Measurements from ENCODE around the gene CYB561D1.

The CYB561D1 gene

GRCh38 chr1:109508001-109508872, 14.3 kb downstream of the CYB561D1 start:
- H3K9ac ChIP-seq (ENCODE audit: low read depth, low read length): no peak overlapping the region

DNA sequence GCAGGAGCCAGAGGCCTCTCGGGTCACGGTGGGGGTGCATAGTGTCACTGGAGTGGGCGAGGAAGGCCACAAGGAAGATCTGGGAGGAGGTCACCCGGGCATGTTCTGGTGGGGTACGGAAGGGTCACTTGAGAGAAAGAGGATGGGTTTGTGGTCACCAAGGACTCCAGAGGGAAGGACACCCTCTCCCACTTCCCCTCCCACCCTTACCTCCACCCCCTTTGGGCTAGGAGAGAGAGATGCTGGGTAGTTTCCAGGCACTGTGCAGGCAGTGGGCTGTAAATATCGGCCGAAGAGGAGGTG, 14.9 kb downstream of the CYB561D1 start:
- H3K9me3 ChIP-seq (ENCODE audit: control insufficient read depth, insufficient read depth, low read length): no peaks in the 10 kb centered on the region
- H3K27me3 ChIP-seq (ENCODE audit: control insufficient read depth, insufficient read depth, low read length): peaks cover 44% of the 10 kb centered on the region
- H3K36me3 ChIP-seq (ENCODE audit: control insufficient read depth, insufficient read depth, low read length): no peaks in the 10 kb centered on the region
- no peak overlapping the region for H3K9ac ChIP-seq (ENCODE audit: low read depth, low read length)
- H3K4me1 ChIP-seq (ENCODE audit: control insufficient read depth, insufficient read depth, low read length): no peaks in the 10 kb centered on the region
- H3K4me3 ChIP-seq (ENCODE audit: low read depth, low read length): peak overlapping the region; percentile 95

More at GRCh38 chr1:109508001-109508872, 14.3 kb downstream of the CYB561D1 start:
- Histone ChIP-seq H3K4me1 (ENCODE audit: control insufficient read depth, insufficient read depth, low read length) (no peaks in the 10 kb centered on the region), H3K36me3 (ENCODE audit: control insufficient read depth, insufficient read depth, low read length) (no peaks in the 10 kb centered on the region), H3K9me3 (ENCODE audit: control insufficient read depth, insufficient read depth, low read length) (no peaks in the 10 kb centered on the region), H3K4me3 (ENCODE audit: low read depth, low read length) (no peak overlapping the region), H3K27me3 (ENCODE audit: control insufficient read depth, insufficient read depth, low read length) (peaks cover 44% of the 10 kb centered on the region)

- Histone ChIP-seq H3K4me3 (ENCODE audit: low read depth, low read length) (peak within 1 kb of the TSS; percentile 95), H3K4me1 (ENCODE audit: control insufficient read depth, insufficient read depth, low read length) (no peaks in the 10 kb centered on the region), H3K27me3 (ENCODE audit: control insufficient read depth, insufficient read depth, low read length) (peaks cover 44% of the 10 kb centered on the region), H3K9ac (ENCODE audit: low read depth, low read length) (peak within 1 kb of the TSS; percentile 54), H3K9me3 (ENCODE audit: control insufficient read depth, insufficient read depth, low read length) (no peaks in the 10 kb centered on the region), H3K36me3 (ENCODE audit: control insufficient read depth, insufficient read depth, low read length) (no peaks in the 10 kb centered on the region)
These were observed 15.6 kb downstream of the CYB561D1 start, which contains the start of gene AMIGO1 for GRCh38 chr1:109509176-109510134. Gene AMIGO1, minus strand, starts transcription at chr1:109509727. Its CDS starts 815 bp downstream, at chr1:109508912.

DNA sequence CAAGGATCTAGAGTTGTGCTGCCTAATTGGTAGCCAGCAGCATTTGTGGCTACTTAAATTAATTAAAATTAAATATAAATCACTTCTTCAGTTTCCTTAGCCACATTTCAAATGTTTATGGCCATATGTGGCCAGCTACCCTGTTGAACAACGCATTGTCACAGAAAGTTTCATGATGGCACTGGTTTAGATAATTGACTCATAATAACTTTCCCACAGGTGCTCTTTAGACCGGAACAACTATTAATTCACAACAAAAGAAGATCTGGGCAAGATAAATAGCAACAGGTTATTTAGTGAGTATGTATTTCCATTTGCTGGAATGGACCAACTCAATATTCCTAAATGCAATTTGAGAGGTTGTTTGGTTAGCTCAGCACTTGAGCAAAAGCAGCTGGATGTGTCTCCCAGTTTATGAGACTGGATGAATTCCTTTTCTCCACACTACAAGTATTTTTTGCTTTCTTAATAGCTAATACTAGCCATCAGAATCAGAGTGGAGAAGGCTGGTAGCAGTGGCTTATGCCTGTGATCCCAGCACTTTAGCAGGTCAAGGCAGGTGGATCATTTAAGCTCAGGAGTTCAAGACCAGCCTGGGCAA, 19.3 kb downstream of the CYB561D1 start:
- no peaks in the 10 kb centered on the region for H3K4me1 ChIP-seq (ENCODE audit: control insufficient read depth, insufficient read depth, low read length)
- peaks cover 31% of the 10 kb centered on the region for H3K27me3 ChIP-seq (ENCODE audit: control insufficient read depth, insufficient read depth, low read length)
- no peak overlapping the region for H3K4me3 ChIP-seq (ENCODE audit: low read depth, low read length)
- no peaks in the 10 kb centered on the region for H3K36me3 ChIP-seq (ENCODE audit: control insufficient read depth, insufficient read depth, low read length)
- H3K9ac ChIP-seq (ENCODE audit: low read depth, low read length): no peak overlapping the region
- H3K9me3 ChIP-seq (ENCODE audit: control insufficient read depth, insufficient read depth, low read length): no peaks in the 10 kb centered on the region

- Histone ChIP-seq H3K9me3 (ENCODE audit: control insufficient read depth, insufficient read depth, low read length) (no peaks in the 10 kb centered on the region), H3K27me3 (ENCODE audit: control insufficient read depth, insufficient read depth, low read length) (peaks cover 20% of the 10 kb centered on the region), H3K4me1 (ENCODE audit: control insufficient read depth, insufficient read depth, low read length) (no peaks in the 10 kb centered on the region), H3K9ac (ENCODE audit: low read depth, low read length) (no peak overlapping the region), H3K4me3 (ENCODE audit: low read depth, low read length) (no peak overlapping the region), H3K36me3 (ENCODE audit: control insufficient read depth, insufficient read depth, low read length) (no peaks in the 10 kb centered on the region)
These were observed 21.0 kb downstream of the CYB561D1 start for GRCh38 chr1:109514846-109515245.

DNA sequence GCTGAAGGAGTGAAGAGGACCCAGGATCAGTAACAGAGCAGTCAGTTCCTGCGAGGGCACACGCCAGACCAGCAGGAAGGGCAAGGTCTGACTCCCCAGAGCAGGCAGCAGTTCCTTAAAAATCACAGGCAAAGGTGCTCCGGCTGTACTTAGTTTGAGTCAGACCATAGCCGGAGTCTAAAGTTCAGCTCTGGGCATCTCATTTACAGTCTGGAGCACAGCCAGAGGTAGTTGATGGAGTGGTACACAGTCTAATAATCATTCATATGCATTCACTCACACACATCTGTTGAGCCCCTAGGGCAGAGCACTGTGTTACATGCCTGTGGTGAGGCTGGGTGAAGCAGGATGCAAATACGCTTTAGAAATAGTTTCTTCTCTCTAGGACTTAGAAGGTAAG, 23.0 kb downstream of the CYB561D1 start:
- H3K9me3 ChIP-seq (ENCODE audit: control insufficient read depth, insufficient read depth, low read length): no peaks in the 10 kb centered on the region
- peaks cover 3% of the 10 kb centered on the region for H3K27me3 ChIP-seq (ENCODE audit: control insufficient read depth, insufficient read depth, low read length)
- no peak overlapping the region for H3K4me3 ChIP-seq (ENCODE audit: low read depth, low read length)
- no peak overlapping the region for H3K9ac ChIP-seq (ENCODE audit: low read depth, low read length)
- H3K4me1 ChIP-seq (ENCODE audit: control insufficient read depth, insufficient read depth, low read length): no peaks in the 10 kb centered on the region
- no peaks in the 10 kb centered on the region for H3K36me3 ChIP-seq (ENCODE audit: control insufficient read depth, insufficient read depth, low read length)

GRCh38 chr1:109517337-109517736, 23.4 kb downstream of the CYB561D1 start:
- no peaks in the 10 kb centered on the region for H3K36me3 ChIP-seq (ENCODE audit: control insufficient read depth, insufficient read depth, low read length)
- H3K9ac ChIP-seq (ENCODE audit: low read depth, low read length): no peak overlapping the region
- no peaks in the 10 kb centered on the region for H3K9me3 ChIP-seq (ENCODE audit: control insufficient read depth, insufficient read depth, low read length)
- H3K4me3 ChIP-seq (ENCODE audit: low read depth, low read length): no peak overlapping the region
- H3K27me3 ChIP-seq (ENCODE audit: control insufficient read depth, insufficient read depth, low read length): peaks cover 4% of the 10 kb centered on the region
- H3K4me1 ChIP-seq (ENCODE audit: control insufficient read depth, insufficient read depth, low read length): no peaks in the 10 kb centered on the region

DNA sequence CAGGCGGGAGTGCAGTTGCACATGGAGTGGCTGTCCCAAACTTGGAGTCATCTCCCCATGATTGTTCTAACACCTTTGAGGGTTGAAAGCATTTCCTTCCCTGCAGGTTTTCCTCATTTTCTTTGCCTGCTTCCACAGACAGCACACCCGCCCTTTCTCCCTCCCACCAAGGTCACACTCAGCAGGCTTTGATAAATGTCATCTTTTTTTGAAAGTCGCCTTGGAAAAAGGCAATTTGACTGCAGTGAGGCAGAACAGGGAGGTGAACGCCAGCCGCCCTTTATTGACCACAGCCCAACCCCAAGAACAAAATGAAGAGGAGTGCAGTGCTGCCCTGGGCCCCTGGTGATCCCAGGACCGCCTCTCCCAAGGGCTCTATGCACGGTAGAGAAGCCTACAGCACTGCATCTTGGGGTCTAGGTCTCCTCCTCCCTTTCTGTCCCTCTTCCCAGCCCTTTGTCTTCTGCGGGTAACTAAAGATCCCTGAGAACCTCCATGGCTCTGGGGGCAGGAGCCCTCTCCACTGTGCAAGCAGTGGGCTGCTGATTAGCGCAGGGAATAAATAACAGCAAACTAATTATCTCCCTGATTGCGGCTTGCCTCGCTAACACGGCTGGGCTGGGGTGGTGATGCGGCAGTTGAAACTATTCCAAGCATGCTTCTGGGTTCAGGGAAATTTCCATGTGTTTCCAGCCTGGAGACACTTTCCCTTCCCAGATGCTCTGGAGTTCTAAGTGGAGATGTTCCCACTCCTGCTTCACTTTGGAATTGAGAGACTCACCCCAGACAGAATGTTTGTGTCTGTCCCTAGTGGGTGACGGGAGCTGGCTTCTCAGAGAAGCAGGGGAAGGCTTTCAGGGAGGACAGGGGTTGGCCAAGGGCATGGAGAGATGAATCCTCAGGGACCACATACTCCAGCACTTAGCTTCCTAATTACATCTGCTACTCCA, 27.4 kb downstream of the CYB561D1 start:
- H3K4me1 ChIP-seq (ENCODE audit: control insufficient read depth, insufficient read depth, low read length): no peaks in the 10 kb centered on the region

GRCh38 chr1:109522026-109522425, 28.1 kb downstream of the CYB561D1 start:
- no peaks in the 10 kb centered on the region for H3K36me3 ChIP-seq (ENCODE audit: control insufficient read depth, insufficient read depth, low read length)
- no peak overlapping the region for H3K9ac ChIP-seq (ENCODE audit: low read depth, low read length)
- H3K4me3 ChIP-seq (ENCODE audit: low read depth, low read length): no peak overlapping the region
- no peaks in the 10 kb centered on the region for H3K4me1 ChIP-seq (ENCODE audit: control insufficient read depth, insufficient read depth, low read length)
- H3K27me3 ChIP-seq (ENCODE audit: control insufficient read depth, insufficient read depth, low read length): peaks cover 4% of the 10 kb centered on the region
- no peaks in the 10 kb centered on the region for H3K9me3 ChIP-seq (ENCODE audit: control insufficient read depth, insufficient read depth, low read length)

More for the DNA sequence above, 27.4 kb downstream of the CYB561D1 start:
- Histone ChIP-seq H3K9ac (ENCODE audit: low read depth, low read length) (no peak overlapping the region), H3K4me3 (ENCODE audit: low read depth, low read length) (no peak overlapping the region), H3K9me3 (ENCODE audit: control insufficient read depth, insufficient read depth, low read length) (no peaks in the 10 kb centered on the region), H3K27me3 (ENCODE audit: control insufficient read depth, insufficient read depth, low read length) (peaks cover 4% of the 10 kb centered on the region), H3K36me3 (ENCODE audit: control insufficient read depth, insufficient read depth, low read length) (no peaks in the 10 kb centered on the region)

DNA sequence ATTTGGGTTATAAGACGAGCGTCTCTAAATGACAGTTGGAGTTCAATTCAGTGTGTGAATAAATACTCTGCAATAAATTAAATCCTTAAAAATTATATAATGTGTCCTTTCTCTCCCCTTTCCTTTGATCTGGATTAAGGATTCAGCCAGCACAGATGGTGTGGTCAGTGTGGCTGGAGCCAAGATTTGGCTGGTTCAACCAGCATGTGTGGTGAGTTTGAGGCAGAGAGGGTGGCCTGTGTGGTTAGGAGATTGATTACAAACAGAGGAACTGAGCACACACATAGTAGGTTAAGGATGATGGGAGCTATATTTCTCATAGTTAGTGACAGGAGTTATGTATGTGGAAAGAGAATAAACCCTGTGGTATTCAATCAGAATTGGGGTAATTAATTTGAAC, 29.8 kb downstream of the CYB561D1 start:
- Histone ChIP-seq H3K9ac (ENCODE audit: low read depth, low read length) (no peak overlapping the region), H3K36me3 (ENCODE audit: control insufficient read depth, insufficient read depth, low read length) (no peaks in the 10 kb centered on the region), H3K27me3 (ENCODE audit: control insufficient read depth, insufficient read depth, low read length) (peaks cover 4% of the 10 kb centered on the region), H3K4me1 (ENCODE audit: control insufficient read depth, insufficient read depth, low read length) (no peaks in the 10 kb centered on the region), H3K4me3 (ENCODE audit: low read depth, low read length) (no peak overlapping the region), H3K9me3 (ENCODE audit: control insufficient read depth, insufficient read depth, low read length) (no peaks in the 10 kb centered on the region)
